ENCODE results near the gene TIMM10. TPM values are rescaled to one million over a fixed set of nuclear protein-coding genes. Genes with fewer than 3 reads are reported as not detected.

TIMM10 gene
- polyA plus RNA-seq, 5 donors, result 33.3 to 42.0 (median 39.0) TPM

DNA sequence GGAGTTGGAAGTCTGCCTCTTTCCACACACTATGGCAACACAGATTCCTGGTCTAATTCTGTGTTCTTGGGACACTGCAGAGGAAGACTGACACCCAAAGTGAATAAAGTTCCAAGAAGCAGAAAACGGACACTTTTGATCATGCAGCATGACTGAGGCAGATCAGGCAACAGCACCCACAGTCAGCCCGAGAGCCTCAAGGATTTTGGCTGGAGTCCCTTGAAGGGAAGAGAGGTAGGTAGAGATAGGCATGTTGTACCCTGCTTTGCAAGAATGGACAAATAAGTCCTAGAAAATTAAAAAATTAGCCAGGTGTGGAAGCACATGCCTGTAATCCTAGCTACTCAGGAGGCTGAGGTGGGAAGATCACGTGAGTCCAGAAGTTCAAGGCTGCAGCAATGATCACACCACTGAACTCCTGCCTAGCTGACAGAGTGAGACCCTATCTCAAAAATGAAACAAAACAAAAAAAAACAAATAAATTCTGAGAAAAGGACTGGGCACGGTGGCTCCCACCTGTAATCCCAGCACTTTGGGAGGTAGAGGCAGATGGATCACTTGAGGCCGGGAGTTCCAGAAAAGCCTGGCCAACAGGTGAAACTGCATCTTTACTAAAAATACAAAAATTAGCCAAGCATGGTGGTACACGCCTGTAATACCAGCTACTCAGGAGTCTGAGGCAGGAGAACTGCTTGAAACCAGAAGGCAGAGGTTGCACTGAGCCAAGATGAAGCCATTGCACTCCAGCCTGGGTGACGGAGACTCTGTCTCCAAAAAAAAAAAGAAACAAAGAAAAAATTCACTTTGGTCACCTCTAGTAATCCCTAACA is 22.0 kb downstream of the TIMM10 start:
- DNase-seq, result no peak

- DNase-seq, result no peak
Measured at GRCh38 chr11:57506522-57506921, 24.0 kb downstream of the TIMM10 start.

DNA sequence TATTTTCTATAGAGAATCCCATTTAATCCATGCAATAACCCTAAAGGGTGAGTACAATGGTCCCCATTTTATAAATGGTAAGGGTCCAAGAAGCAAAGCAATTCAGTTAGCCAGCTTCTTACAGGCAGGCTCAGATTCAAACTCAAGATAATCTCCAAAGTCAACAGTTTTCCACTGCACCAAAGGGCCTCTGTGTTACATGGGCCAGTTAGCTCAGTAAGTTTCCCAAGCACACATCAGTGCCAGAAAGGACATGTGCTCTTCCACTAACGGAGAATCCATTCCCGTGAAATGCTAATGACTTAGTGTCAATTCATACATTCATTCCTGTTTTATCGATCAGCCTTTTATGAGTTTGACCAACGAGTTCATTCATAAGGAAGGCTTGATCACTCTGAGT is 26.0 kb downstream of the TIMM10 start:
- no peak for DNase-seq

- DNase-seq, result no peak
Measured at GRCh38 chr11:57502870-57503269, 27.7 kb downstream of the TIMM10 start.

GRCh38 chr11:57502376-57502775 is 28.2 kb downstream of the TIMM10 start:
- no peak for DNase-seq

GRCh38 chr11:57501953-57502352 is 28.6 kb downstream of the TIMM10 start:
- DNase-seq, result no peak

DNA sequence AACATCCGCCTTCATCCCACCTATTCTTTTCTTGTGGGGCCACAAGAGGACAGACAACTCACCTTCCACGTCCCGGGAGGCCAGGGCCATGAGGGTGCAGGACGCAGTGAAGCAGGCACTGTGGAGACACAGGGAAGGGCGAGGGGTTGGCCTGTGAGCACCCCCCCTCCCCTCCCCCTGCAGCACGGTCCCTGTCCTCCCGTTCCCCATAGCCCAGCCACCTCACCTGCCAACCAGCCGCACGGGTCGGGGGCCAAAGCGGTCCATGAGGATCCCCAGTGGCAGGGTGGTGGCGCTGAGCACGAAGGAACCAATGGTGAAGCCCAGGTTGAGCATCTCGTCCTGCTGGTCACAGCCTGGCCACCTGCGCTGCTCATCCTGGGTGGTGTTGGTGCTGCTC is 29.6 kb downstream of the TIMM10 start:
- DNase-seq, result no peak

GRCh38 chr11:57500515-57500914 is 30.0 kb downstream of the TIMM10 start:
- DNase-seq, result no peak

DNA sequence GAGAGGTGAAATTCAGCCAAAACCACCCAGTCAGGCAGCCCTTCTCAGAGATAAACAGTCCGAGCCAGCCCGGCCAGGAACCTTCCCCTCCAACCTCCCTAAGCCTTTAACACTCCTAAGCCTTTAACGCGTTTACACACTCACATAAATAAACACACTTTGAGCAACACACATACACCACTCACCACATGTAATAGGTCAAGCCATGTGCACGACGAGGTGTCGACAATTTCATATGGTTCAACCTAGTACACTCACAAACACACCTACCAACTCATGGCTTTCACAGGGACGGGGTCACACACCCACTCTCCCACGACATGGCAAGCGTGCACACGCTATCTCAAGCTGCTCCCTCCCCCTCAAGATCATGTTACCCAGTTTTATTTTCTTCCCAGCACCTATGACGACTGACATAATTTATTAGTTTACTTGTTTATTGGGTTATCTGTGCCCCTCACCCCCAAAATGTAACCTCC is 30.5 kb downstream of the TIMM10 start:
- no peak for DNase-seq

DNA sequence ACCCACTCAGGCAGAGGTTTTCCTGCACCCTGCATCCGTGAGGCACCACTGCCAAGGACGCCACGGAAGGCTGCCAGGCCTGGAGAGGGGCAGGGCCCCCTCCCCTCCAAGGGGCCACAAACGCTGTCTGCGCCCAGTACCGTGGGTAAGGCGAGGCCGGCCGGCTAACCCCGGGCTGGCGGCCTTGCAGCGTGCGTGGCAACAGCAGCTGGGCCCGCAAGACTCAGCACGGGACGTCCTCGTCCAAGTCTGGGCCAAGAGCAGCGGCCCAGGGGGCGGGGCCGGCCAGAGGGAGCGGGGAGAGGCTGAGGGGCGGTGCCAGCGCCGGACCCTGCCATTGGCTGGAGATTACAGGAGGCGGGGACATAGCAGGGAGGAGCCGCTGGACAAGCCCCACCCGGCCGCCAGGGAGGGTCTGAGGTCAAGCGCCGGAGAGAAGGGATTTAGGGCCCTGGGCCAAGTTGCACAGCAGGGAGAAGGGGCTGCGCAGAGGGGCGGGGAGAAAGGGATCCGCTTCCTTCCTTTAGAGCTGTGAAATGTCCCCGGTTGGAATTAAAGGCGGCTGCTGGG is 31.1 kb downstream of the TIMM10 start:
- DNase-seq, result peak; percentile 97 to 98

DNA sequence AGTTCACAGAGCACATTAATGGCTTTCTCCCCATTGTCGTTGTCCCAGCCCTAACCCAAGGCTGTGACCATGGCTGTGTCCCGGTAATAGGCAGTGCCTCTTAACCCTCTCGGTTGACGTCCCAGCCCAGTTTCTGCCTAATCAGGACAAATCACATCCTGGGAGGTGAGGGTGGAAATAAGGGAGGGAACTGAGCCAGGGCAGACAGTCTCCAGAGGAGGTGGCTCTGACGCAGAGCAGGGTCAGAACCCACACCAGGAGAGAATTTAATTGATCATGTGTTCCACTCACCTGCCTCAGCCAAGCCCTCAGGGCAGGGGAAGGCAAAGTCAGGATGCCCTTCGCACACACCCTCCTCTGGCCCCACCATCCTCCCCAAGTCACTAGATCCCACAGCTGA is 32.0 kb downstream of the TIMM10 start:
- DNase-seq, result no peak

DNA sequence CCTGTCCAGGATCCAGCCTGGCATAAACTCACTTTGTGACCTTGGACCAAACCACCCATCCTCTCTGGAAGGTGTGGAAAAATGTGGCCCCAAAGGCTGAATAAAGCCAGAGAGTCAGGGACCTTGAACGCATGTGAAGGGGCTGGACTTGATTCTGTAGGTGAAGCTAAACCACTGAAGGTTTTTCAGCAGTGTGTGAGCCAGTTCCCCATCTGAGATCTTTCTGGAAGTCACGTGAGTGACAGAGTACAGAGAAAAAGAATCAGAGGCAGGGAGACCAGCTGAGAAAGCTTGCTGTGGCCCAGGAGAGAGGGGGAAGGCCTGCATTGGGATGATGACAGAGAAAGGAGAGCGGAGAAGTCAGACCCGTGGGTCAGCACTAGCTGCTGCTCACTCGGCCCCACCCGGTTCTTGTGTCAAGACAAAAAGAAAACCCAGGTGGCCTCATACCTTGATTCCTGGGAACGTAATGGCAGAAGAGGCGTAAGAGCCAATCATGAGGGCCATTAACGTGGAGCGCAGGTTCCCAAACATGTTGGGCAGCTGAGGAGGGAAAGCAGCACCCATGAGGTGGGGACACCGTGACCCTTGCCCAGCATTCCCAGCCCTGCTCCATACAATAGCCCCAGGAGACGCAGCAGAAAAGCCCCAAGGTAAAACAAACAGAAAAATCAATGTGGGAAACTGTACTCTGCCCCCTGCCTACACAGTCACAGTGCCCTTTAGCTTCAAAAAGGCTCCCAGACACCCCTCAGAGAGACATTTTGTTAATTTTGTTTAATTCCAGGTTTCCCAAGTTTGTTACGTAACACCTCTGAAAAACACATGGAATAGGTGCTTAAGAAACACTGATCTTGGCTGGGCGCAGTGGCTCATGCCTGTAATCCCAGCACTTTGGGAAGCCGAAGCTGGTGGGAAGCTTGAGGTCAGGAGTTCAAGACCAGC is 33.0 kb downstream of the TIMM10 start:
- no peak for DNase-seq

GRCh38 chr11:57496109-57496820 is 34.3 kb downstream of the TIMM10 start:
- no peak for DNase-seq

- DNase-seq, result no peak
Measured at GRCh38 chr11:57493507-57494503, 36.7 kb downstream of the TIMM10 start.

DNA sequence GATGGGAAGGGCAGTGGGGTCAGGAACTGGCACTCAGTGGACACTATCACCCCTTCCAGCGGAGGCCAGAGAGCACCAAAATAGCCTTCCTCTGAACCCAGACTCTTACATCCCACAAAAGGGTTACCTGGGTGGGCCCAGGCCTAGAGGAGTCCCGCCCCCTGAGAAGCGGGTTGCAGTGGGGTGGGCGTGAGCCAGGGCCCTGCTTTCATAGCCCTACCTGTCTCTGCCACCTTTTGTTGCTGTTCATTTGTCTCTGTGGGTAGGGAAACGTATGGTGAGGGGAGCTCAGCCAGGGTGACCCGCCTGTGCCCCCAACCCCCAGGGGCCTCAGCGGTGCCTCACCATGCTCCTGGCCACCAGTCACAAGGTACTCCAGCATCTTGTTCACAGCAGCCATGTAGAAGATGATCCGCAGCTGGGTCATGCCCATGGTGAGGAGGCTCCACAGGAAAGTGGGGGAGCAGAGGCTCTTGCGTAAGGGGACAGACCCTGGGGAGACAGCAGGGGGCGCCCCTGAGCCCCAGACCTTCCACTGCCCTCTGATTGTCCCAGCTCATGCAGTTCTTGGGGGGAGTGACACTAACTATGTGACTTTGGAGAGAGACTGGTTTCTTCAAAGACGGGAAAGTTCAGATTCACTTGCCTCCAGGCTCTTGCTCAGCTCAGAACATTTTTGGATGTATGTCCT is 39.0 kb downstream of the TIMM10 start:
- DNase-seq, result no peak

DNA sequence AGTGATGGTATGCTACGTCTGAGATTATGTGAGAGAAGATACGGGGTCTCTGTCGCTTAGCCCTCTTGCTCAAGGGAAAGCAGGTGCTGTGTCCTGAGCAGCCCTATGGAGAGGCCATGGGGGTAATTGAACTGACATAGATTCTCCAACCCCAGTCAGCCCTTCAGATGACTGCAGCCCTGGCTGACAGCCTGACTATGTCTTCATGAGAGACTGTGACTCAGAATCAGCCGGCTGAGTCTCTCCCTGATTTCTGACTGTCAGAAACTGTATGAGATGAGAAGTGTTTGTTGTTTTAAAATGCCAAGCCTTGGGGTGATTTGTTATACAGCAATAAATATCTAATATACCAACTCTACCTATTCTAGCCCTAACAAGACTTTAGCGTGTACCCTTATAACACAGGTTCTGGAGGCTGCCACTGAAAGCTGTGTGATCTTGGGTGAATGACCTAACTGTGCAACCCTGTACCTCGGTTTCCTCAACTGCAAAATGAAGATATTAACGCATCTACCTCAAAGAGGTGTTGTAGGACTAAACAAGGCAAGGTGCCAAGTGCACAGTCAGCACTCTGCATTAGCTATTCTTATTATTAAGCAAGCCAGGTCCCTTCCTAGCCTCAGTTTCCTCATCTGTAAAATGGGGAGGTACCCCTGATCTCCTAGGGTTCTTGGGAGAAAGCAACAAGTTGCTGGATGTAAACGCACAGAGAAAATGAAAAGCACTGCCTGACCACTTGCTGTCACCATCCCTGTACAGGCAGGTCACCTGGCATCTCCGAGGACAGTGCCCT is 39.9 kb downstream of the TIMM10 start:
- no peak for DNase-seq

DNA sequence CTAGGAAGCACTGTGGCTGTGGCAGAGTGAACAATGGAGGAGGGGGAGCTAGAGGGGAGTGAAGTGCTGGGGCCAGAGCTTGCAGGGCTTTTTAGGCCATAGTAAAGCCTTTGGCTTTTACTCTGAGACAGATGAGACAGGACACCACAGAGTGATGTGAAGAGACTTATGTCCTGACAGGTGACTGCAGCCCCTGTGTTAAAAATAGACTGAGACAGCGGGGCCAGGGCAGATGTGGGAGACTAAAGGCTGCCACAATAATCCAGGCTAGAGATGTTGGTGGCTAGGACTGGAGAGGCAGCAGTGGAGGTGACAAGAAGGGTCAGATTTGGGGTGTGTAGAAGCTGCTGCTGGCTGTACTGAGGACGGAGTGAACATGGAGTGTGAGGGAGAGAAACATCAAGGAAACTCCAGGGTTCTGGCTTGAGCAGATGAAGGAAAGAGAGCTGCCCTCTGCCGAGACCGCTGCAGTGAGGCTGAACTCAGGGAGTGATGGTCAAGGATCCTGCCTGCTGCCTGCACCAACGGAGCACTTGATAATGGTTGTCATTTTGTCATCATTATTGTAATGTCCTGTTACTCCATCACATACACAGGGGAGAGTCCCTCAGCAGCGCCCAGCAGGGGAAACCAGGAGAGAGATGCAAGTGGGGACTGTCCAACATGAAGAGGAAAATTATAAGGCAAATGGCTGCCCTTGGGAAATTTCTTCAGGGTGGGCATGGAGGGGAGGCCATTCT is 42.5 kb downstream of the TIMM10 start:
- DNase-seq, result no peak
